ENCODE data around the gene SAXO1.

SAXO1 gene

DNA sequence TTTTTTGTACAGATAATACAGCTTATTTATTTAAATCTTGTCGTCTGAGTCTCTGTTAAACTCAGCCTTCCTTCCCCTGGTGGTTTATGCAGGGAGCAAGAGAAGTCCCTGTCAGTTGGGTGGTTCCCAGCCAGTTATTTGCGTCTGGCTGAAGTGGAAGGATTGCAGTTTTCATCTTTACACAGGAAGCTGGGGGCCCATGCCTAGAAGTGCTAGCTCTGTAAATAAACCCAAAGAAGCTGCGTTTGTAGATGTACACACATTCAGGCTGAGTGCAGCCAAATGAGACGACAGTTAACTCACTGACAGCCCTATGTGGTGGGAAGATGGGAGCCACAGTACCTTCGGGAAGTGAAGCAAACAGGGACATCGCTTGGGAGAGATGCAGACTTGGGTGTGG lies 122.1 kb downstream of the SAXO1 start:
- no peak for DNase-seq (ENCODE audit: low read depth in 3 of 3)

DNA sequence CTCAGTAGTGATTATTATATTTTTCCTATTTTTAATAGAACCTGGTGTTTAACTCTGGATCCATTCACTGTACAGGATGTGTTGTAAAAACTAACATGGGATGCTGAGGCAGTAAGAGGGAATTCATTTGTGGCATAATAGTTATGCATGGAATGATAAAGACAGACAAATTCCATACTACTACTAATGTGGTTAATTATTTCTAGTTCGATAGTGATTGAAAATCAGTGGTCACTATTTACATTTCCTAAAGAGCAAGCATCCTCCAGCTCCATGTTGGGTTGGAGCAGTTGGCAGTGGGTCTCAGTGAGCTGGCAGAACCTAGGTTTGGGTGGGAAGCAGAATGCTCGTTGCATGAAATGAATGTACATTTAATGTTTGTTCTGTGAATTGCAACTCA lies 122.6 kb downstream of the SAXO1 start:
- no peak for DNase-seq (ENCODE audit: low read depth in 3 of 3)

DNA sequence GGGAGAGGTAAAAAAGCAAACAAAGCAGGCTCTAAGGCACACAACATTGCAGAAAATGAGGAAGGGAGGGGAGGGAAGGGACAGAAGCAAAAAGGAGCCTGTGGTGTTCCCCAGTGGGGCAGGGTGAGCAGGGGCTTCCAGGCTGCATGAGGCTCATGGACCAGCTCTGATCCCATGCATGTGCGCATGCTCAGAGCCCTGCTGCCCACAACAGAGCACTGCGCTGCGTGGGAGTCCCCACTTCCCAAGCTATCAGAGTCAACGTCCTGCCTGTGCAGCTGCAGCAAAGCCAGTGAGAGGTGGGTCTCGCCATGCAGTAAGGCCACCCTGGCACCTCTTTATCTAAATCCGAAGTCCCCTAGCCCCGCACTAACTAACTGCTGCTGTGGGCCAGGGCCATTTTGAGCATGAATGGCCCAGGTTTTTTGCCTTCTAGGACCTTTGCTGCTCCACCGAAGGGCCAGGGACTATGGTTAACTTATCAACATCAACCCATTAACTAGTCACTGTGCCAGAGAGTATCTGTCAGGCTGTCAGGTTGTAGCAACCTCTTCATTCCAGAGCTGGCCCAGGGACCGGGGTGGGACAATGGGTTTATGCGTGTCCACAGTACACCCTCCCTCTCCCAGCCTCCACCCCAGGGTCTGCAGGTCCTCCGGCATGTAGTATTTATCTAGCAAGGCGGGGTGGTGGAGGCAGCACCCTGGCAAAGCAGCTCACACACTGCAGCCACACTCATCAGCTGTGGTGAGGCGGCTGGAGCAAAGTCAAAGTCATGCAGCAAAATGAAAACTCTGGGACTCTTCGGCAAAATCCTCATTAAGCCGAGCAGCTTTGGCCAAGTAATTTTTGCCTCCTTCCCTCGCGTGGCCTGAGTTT lies 123.6 kb downstream of the SAXO1 start:
- DNase-seq (ENCODE audit: low read depth in 3 of 3), result no peak

DNA sequence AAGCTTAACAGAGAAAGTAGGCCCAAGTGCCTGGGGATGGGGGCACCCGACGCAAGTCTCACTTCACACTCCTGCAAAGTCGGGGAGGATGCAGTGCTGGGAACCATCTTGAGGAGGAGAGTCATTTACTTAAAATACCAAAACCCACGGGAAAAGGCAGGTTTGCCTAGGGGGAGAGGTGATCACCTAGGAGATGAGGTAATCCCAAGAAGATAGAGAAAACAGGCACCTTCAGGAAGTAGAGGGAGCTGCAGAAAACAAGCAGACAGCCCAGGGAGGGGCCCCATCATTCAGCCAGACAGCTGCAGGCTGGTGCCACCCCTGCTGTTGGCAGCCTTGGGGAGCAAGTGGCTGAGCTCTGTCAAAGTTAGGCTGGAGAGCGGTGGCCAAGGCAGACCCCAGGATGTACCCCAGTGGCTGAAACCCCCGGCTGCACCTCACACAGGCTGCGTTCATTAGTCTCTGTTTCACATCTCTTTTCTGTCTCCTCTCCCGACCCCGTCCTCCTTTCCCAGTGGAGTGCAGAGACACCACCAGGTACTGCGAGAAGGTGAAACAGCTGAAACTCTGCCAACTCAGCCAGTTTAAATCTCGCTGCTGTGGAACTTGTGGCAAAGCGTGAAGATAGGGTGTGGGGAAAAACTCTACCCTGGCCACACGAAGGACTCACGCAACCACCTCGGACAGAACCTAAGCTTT lies 124.9 kb downstream of the SAXO1 start:
- DNase-seq (ENCODE audit: low read depth in 3 of 3), result no peak

DNA sequence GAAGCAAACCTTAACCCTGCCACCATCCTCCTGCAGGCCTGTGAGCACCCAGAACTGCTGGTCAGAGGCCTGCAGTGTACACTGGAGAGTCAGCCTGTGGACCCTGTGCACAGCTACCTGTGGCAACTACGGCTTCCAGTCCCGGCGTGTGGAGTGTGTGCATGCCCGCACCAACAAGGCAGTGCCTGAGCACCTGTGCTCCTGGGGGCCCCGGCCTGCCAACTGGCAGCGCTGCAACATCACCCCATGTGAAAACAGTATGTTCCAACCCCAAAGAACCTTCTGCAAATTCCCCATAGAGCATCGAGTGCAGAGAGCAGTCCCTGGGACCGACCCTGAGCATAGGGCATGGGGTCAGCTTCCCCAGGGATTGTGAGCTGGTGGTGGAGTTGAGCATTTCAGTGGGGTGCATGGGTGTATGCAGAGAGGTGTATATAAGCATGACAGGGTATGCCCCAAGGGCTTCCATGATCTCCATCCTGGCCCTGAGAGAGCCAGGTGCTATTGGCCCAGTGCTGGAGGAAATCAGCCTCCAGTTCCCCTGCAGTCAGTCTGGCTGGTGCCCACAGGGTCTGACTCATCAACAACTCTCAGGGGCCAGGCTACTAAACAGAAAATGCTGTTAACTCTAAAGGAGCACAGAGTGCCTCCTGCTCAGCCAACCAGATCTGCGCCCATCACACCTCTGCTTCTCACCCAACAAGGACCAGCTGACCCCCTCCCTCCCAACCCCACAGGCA lies 126.2 kb downstream of the SAXO1 start:
- DNase-seq (ENCODE audit: low read depth in 3 of 3), result no peak

DNA sequence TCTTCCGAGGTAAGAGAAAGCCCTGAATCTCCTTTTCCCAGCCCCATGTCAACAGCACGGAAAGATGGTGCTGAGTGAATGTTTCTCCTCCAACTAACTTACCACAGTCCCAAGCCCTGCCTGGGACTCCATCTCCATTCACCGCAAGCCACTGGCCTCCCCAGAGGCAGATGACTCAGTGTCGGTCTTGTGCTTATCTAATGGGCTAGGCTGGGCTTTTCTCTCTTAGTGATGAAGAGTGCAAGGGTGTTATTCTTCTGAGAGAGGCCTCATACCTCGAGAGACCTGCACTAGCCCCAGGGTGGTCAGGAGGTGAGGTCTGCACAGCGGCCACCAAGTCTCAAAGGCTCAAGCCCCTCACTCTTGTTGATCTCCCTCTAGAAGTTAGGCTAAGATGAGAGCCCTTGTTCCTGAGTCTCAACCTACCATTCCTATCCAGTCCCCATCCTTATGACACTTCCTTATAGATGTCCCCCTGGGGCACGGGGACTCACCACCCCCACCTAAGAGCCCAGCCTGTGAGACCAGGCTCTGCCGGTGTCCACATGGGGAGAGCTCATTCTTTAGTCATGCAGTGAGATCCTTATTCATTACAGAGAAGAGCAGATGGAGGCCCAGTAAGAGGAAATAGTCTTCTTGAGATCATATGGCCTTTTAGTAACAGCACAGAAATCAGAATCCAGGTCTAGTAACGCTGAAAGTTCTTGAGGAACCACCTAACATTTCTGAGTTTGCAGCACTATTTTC lies 127.0 kb downstream of the SAXO1 start:
- no peak for DNase-seq (ENCODE audit: low read depth in 3 of 3)

DNA sequence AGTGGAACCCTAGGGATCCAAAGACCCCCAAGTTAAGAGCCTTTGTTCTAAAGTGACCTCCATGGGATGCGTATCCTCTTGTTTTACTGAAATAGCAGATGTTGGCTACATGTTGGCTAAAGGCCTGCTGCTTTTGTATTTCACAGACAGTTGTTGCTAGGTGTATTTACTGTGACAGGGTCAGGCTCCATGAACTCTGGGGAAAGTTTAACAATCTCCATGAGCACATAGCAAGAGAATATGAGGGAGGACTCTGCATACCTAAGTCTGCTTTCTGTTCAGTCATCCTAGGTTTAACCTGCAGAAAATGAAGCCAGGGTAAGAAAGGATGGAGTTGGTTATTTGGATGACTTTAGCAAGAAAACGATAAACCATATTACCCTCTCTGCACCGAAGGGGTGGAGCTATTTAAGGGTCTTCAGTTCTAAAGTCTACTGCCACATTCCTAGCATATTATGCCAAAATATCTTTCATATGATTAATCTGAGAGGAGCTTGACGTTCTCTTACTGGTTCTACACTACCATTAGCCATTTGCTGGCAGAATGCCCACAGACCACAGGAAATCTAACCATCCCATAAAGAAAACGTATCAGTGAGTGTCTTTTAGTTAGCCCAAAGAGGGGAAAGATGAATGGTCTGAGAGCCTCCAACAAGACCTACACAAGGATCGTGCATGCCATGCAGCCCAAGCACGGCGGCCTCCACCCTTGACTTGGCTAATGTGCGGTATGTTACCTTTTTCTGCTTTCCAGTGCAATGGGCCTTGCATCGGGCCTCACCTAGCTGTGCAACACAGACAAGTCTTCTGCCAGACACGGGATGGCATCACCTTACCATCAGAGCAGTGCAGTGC lies 127.8 kb downstream of the SAXO1 start:
- no peak for DNase-seq (ENCODE audit: low read depth in 3 of 3)

DNA sequence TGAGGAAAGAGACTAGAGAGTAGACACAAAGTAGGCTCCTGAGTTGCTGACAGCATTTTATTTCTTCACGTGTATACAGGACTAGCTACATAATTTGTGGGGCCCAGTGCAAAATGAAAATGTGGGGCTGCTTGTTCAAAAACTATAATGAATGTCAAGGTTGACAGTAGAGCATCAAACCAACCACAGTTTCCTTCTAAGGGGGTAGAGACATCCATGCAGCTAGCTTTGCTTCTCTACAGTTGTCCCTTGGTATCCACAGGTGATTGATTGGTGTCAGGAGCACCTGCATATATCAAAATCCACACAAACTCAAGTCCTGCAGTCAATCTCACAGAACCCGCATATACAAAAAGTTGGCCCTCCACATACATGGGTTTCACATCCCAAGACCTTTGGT lies 129.6 kb downstream of the SAXO1 start:
- no peak for DNase-seq (ENCODE audit: low read depth in 3 of 3)

DNA sequence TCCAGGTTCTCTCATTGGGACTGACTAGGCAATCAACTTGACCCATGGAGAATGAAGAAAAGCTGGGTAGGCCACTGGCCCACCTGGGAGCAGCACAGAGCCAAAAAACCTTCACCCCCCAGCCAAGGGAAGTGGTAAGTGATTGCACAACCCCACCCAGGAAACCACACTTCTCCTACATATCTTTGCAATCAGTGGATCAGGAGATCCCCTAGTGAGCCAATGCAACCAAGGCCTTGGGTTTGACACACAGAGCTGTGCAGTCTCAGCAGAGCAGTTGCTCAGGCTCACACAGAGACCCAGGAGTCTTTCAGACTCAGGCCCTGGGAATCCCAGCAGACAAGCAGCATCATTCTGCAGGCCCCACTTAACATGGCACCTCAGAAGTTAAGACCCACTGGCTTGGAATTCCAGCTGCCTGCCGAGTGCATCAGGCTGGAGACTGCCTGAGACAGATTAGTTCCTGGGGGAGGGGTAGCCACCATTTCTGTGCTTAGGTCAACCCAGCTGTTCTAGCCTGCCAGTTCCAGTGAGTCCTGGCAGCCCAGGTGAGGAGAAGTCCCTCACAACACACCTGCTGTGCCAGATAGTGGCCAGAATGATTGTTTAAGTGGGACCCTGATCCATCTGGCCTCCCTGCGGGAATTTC lies 136.4 kb downstream of the SAXO1 start:
- no peak for DNase-seq (ENCODE audit: low read depth in 3 of 3)

DNA sequence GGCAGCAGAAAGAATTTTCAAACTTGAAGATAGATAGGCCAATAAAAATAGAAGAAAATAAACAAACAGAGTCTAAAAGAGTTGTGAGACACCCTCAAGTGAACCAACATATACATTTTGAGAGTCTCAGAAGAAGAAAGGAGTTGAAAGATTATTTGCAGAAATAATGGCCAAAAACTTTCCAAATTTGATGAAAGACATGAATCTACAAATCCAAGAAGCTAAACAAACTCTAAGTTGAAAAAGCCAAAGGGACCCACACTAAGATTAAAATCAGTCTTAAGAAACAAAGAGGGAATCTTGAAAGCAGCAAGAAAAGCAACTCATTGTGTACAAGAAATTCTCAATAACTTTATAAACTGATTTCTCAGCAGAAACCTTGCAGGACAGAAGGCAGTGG lies 137.0 kb downstream of the SAXO1 start:
- DNase-seq (ENCODE audit: low read depth in 3 of 3), result no peak

DNA sequence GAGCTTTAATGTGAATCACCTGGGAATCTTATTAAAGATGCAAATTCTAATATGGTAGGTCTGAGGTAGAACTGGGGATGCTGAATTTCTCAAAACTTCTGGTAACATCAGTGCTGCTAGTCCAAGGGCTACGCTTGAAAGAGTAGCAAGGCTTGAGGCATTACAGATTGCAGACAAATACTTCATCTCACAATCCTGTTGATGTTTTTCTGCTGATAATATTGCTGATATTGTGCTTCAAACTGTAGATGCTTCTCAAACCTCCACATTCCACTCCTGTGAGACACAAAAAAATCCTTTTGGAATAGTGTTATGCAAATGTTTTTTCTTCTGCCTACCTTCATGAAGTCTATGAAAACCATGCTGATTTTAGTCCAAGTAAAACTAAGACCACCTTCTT lies 139.5 kb downstream of the SAXO1 start:
- no peak for DNase-seq (ENCODE audit: low read depth in 3 of 3)

DNA sequence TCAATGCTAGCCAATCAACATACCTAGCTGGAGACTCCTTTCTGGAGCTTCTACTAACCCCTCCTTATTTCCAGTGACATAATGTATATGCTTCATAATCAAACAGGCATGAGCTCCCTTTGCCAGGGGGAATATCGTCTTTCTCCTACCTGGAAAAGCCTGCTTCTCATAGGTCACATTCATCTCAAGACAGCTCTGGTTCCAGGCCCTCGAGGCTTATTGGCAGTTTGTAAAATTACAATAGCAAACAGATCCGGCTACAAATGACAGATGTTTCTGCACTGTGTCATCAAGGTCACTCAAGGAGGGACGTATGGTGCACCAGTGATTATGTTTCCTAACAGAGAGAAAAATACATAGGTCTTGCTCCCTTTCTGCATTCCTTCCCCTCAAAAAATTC lies 140.0 kb downstream of the SAXO1 start:
- DNase-seq (ENCODE audit: low read depth in 3 of 3), result no peak

DNA sequence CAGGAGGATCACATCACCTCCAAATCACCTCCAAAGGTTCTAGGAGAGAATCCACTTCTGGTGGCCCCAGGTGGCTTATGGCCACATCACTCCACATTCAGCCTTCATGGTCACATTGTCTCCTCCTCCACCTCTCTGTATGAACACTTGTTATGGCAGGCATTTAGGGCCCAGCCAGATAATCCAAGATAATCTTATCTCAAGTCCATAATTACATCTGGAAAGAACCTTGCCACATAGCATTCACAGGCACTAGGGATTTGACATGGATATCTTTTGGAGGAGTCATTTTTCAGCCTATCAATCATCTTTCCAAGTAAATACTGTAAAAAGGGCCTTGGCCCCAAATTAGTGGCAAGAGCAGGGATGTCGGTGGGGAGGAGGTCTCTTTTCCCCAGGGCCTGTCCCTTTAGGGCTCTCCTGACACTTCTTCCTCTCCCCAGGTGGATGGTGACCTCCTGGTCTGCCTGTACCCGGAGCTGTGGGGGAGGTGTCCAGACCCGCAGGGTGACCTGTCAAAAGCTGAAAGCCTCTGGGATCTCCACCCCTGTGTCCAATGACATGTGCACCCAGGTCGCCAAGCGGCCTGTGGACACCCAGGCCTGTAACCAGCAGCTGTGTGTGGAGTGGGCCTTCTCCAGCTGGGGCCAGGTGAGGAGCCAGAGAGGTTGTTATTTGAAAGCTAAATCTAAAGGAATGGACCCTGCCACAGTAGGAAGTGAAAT lies 140.9 kb downstream of the SAXO1 start:
- no peak for DNase-seq (ENCODE audit: low read depth in 3 of 3)

DNA sequence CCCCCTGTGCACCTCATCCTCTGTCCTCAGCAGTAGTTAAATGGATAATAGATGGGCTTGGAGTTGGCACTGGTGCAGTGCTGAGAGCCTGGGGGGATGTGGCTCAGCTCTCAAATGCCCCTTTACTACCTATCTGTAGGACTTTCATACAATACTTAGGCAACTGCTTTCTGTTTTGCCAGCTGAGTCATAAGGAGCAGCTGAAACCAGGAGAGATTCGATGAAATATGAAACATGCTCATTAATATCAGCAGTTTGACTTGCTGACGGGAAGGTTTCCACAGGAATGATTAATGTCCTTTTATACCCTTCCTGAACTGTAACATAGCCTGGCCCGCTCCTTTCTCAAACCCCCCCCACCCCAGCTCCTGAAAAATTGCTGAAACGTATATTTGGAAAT lies 142.6 kb downstream of the SAXO1 start:
- no peak for DNase-seq (ENCODE audit: low read depth in 3 of 3)

DNA sequence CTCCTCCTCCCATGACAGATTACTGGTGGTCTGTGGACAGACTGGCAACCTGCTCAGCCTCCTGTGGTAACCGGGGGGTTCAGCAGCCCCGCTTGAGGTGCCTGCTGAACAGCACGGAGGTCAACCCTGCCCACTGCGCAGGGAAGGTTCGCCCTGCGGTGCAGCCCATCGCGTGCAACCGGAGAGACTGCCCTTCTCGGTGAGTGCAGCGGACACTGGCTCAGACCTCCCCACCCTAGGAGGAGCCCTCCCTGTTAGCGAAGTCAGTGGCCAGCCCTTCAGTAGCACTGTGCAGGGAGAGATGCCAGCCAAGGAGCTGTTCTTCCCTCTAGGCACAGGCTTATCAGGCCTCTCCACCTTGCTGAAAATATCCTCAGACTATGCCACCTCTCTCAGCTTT lies 143.5 kb downstream of the SAXO1 start:
- no peak for DNase-seq (ENCODE audit: low read depth in 3 of 3)

DNA sequence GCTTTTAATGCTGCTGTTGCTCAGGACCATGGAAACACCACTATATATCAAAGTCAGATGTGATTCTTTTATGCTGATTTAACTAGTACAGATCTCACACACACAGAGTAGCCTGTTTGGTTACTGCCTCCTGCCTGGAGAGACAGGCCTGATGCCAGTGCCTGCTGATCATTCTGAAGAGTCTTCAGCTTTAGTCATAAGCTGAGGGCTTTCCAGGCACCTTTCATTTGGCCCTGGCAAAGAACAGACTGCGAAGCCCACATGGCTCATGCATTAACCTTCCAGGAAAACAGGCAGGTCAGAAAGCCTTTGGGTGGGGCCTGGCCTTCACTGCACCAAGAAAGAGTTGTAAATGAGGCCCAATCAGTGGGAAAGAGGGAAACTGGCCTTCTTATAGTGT lies 144.7 kb downstream of the SAXO1 start:
- no peak for DNase-seq (ENCODE audit: low read depth in 3 of 3)

DNA sequence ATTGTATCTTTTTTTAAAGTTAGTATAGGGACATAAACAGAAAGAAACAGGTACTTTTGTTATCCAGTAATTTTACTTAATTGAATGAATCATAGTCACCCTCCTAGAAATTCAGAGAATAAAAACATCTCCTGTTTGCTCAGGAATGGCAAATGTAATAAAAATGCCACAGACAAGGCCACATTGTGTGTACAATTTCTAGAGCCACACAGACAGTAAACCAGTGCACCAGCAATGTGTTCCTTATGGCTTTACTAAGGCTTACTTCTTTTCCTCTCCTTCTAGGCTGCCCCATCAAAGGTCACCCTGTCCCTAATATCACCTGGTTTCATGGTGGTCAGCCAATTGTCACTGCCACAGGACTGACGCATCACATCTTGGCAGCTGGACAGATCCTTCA lies 145.5 kb downstream of the SAXO1 start:
- DNase-seq (ENCODE audit: low read depth in 3 of 3), result no peak

DNA sequence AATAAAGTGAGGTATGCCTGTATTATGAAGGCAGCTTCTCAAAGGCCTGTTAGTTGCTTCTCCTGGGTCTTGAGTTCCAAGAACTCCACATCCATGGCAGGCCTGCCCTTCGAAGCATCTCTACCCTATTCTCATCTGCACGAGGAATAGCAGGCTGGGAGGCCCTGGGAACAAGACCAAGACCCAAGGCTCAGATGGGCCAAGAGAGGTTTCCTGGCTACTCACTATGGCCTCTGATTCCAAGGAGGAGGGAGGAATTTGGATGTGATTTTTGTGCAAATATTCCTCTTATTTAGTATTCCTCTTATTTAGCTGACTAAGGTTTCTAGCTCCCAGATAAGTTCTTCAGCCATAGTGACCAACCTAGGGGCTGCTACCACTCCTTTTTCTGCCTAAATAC lies 151.3 kb downstream of the SAXO1 start:
- no peak for DNase-seq (ENCODE audit: low read depth in 3 of 3)

DNA sequence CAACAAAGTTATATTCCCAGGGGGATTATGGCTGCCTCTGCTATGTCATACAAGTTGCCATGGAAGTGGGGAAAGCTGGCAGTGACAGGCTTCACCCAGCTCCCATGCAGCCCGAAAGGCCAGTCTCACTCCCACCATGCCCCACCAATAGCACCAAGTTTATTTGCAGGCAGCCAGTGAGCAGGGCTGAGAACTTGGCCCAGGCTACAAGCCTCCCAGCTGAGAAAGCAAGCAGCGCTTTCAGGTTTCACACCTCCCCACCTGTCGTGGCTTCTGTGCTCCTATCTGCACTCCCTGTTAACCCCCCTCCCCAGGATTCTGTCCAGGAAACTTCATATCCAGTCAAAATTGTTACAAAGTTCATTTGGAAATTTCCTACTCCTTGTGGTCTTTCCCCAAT lies 155.0 kb downstream of the SAXO1 start:
- no peak for DNase-seq (ENCODE audit: low read depth in 3 of 3)
